Measurements from ENCODE around the gene ULK1. TPM values are rescaled to one million over a fixed set of nuclear protein-coding genes. Genes with fewer than 3 reads are reported as not detected.

The ULK1 gene
- total RNA-seq, 1 donor from 2014 or later: 69.3 TPM

- H3K36me3 Mint-ChIP-seq (ENCODE audit: low read depth): no peaks in the 10 kb centered on the region
- peaks cover 24% of the 10 kb centered on the region for H3K4me1 Mint-ChIP-seq
- peaks cover 35% of the 10 kb centered on the region for H3K27me3 Mint-ChIP-seq (ENCODE audit: low read depth)
- H3K4me3 Mint-ChIP-seq: no peak overlapping the region
- no peak overlapping the region for H3K27ac Mint-ChIP-seq (ENCODE audit: unreplicated experiment)
- no peak for DNase-seq (ENCODE audit: low read depth, low spot score)
- H3K9me3 Mint-ChIP-seq: no peaks in the 10 kb centered on the region
- no peak for TF ChIP-seq CTCF (conservative IDR thresholded peaks at IDR 0.05)
Measured at GRCh38 chr12:131853832-131854797, 40.3 kb upstream of the ULK1 start.

- no peaks in the 10 kb centered on the region for H3K9me3 Mint-ChIP-seq
- TF ChIP-seq CTCF (conservative IDR thresholded peaks at IDR 0.05): no peak
- peaks cover 39% of the 10 kb centered on the region for H3K27me3 Mint-ChIP-seq (ENCODE audit: low read depth)
- DNase-seq (ENCODE audit: low read depth, low spot score): no peak
- peaks cover 26% of the 10 kb centered on the region for H3K4me1 Mint-ChIP-seq
- H3K27ac Mint-ChIP-seq (ENCODE audit: unreplicated experiment): peak overlapping the region; percentile 43
- peak overlapping the region; percentile 51 for H3K4me3 Mint-ChIP-seq
- no peaks in the 10 kb centered on the region for H3K36me3 Mint-ChIP-seq (ENCODE audit: low read depth)
Measured at GRCh38 chr12:131854861-131855476, 39.5 kb upstream of the ULK1 start.

GRCh38 chr12:131855521-131856142 is 38.8 kb upstream of the ULK1 start:
- DNase-seq (ENCODE audit: low read depth, low spot score): no peak
- Mint-ChIP-seq H3K36me3 (ENCODE audit: low read depth) (no peaks in the 10 kb centered on the region), H3K9me3 (no peaks in the 10 kb centered on the region), H3K27ac (ENCODE audit: unreplicated experiment) (no peak overlapping the region), H3K4me3 (peak overlapping the region; percentile 84), H3K4me1 (peaks cover 32% of the 10 kb centered on the region), H3K27me3 (ENCODE audit: low read depth) (peaks cover 45% of the 10 kb centered on the region)
- TF ChIP-seq CTCF (conservative IDR thresholded peaks at IDR 0.05): no peak

- DNase-seq (ENCODE audit: low read depth, low spot score): no peak
- H3K9me3 Mint-ChIP-seq: no peaks in the 10 kb centered on the region
- no peak for TF ChIP-seq CTCF (conservative IDR thresholded peaks at IDR 0.05)
- H3K27ac Mint-ChIP-seq (ENCODE audit: unreplicated experiment): peak overlapping the region; percentile 57
- H3K4me3 Mint-ChIP-seq: peak overlapping the region; percentile 84
- H3K36me3 Mint-ChIP-seq (ENCODE audit: low read depth): no peaks in the 10 kb centered on the region
- H3K4me1 Mint-ChIP-seq: peaks cover 39% of the 10 kb centered on the region
- H3K27me3 Mint-ChIP-seq (ENCODE audit: low read depth): peaks cover 49% of the 10 kb centered on the region
Measured at GRCh38 chr12:131856366-131857097, 37.9 kb upstream of the ULK1 start.
